Stimulated activated CD8-positive, alpha-beta memory T cell treated with anti-CD3 and anti-CD28 coated beads, Interleukin-12 subunit alpha, Interleukin-12 subunit beta, amount 100 ng/mL, for 4 hours (primary cell): ENCODE results near the gene OR6N2.

Experiments used
- DNase-seq: peaks from one replicate; pipeline ENCODE4 v3.0.0-alpha.2; 2020; ENCODE audit warnings: low read depth

Gene OR6N2, protein sequence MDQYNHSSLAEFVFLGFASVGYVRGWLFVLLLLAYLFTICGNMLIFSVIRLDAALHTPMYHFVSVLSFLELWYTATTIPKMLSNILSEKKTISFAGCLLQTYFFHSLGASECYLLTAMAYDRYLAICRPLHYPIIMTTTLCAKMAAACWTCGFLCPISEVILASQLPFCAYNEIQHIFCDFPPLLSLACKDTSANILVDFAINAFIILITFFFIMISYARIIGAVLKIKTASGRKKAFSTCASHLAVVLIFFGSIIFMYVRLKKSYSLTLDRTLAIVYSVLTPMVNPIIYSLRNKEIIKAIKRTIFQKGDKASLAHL

DNA sequence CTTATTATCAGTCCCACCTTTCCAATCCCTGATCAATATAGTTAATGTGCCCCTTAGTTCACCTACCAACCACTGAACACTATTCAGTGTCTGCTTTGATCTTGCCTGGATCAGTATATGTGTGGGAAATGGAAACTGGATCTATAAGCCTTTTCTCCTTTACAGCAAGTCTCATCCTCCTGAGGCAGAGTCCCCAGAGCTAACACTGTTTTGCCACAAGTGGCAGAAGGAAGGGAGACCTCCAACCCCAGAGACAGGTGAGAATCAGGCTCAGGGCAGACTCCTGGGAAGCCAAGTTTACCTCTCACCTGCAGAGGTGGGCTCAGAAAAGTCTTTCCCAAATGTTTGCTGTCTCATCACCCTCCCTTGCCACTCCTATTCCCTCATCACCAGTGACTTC is at the start of gene OR6N2:
Gene OR6N2 (minus strand): TSS at position 101 of the 400 bp plus-strand sequence. CDS start 3,569 bp downstream, outside the sequence.
- DNase-seq = no peak

DNA sequence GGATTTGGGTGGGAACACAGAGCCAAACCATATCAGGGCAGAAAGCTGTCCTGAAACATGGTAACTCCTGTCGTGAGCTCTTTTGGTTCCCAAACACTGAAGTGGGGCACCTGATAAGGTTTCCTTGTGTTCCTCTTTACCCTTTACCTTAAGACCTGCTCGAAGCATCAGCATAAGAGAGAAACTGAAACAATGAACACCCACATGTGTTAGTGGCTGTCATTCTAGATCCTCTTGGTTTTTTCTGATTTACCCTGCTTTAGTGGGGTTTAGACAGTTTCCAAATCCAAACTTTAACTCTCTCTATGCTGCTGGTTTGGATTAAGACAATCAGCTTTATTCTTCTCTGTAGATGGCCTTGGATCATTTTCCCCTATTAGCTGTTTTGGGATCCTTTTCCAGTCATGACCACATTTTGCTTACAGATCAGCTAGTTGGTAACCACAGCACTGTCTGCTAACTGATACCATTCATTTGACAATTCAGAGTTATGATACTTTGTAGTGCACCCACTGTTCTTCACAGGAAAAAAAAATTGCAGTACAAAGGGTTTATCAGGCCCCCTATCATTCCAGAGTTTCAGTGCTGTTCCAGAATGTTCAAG is 49.2 kb upstream of the OR6N2 start:
- DNase-seq = no peak

DNA sequence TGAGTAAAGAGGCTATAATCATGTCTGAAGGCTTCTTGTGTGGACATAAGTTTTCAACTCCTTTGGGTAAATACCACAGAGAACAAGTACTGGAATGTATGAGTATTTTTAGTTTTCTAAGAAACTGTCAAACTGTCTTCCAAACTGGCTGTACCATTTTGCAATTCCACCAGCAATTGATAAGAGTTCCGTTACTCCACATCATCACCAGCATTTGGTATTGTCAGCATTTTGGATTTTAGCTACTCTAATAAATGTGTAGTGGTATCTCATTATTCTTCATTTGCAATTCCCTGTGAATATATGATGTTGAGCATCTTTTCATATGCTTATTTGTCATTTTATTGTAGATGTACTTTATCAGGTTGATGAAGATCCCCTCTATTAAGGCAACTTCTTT is 40.7 kb upstream of the OR6N2 start:
- DNase-seq = no peak

DNA sequence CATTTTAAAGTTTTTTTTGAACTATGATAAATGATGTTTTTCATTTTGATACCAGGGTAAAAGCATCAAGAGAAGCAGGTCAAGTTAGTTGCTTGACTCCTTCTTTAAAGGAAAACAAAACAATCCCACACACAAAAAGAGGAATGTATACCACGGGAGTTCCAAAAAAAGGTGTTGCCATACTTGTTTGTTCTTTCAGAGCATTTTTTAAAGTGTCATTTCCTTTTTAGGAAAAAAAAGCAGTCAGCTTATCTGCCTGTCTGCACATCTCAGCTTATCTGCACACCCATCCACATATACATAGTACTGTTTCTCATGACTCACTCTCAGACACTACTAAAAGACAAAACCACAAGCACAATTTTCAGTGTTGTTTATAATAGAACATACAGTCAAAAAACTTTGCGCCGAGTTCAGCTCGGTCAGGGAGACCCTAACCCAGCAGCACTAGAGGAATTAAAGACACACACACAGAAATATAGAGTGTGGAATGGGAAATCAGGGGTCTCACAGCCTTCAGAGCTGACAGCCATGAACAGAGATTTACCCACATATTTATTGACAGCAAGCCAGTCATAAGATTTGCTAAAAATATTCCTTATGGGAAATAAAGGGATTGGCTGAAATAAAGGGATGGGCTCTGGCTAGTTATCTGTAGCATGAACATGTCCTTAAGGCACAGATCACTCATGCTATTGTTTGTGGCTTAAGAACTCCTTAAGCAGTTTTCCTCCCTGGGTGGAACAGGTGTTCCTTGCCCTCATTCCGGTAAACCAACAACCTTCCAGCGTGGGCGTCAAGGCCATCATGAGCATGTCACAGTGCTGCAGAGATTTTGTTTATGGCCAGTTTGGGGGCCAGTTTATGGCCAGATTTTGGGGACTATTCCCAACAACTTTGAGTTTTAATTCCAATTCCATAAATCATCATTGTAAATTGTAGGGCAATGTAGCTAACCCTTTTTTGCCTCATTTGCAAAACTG is 38.7 kb upstream of the OR6N2 start:
- DNase-seq = no peak

DNA sequence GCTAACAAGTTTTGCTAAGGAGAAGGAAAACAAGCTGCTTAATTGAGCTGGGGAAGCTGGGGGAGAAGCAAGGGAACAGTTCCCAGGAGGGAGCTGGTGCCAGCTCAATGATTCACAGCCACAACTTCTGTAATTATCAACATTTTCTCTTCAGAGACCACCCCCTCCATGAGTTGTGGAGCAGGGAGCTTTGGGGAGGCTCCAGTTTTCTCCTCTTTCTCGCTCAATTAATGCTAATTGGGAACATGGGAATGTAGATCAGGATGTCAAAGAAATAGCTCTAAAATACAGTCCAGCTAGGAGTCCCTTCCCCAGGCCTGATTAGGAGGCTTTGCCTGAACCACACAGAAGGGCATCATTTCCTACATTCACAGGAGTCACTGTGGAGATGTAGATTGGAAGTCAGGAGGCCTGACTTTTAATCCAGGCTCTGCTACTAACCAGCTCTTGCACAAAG is 38.0 kb upstream of the OR6N2 start:
- no peak for DNase-seq

DNA sequence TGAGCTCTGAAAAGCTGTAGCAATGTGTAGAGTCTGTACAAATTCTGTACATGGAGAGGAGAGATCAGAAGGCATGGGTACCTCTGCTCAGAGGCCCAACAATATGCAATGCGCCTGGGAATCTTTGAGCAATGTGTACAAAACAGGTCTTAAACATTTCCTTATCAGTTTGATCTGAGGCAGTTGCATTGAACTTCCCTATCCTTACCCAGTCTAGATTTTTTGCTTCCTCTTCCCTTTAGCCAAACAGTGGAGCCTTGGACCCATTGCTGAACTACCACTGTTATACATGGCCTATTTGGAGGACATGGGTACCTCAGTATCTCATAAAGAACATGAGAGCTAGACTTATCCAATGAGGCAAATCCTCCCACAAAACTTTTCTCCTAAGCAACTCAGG is 37.6 kb upstream of the OR6N2 start:
- no peak for DNase-seq

DNA sequence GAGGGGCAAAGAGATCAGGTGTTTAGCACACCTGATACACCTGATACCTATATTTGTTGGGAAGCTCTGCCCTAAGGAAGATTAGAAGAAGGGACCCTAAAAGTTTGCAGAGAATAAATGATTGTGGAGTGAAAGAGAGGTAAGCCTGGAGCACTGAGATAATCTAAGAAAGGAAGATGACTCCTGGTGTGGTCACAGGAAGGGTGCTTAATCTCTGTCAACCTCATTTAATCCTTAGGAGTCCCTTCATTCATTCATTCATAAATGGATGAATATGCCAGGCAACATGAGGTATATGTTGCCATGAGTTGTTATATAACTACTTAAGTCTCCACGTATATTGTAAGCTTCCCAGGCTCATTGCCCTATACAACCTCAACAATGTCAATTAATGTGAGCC is 34.0 kb upstream of the OR6N2 start:
- no peak for DNase-seq

DNA sequence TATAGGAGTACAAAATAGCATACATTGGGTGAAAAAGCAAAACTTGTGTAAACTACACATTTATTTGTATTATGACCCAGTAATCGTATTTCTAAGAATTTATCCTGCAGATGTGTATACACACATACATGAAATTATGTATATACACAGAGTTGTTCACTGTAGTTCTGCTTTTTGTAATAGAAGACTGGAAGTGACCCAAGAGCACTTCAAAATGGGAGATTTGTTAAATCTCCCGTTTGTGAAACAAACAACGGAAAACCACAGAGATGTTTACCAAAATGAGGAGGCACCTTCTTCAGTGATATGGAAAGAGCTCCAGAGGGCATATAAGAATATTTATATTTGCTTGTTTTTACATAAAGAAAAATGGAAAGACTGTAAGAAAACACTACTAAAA is 32.2 kb upstream of the OR6N2 start:
- no peak for DNase-seq

DNA sequence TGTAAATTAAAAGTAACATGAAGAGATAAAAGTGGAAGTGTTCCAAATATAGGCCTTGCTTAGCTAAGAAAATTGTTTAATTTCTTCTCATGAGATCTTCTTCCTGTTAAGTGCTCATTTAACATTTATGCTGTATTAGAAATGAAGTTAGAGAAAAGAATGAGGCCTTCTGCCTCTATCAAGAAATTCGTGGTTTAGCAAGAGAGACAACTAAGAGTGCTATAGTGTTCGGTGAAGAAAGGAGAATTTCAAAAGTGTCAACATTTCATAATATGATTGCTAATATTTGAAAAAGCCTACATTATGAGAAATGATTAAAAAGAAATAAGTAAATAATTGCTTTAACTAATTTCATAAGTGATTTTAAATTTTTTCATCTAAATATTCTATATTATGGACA is 31.3 kb upstream of the OR6N2 start:
- no peak for DNase-seq

DNA sequence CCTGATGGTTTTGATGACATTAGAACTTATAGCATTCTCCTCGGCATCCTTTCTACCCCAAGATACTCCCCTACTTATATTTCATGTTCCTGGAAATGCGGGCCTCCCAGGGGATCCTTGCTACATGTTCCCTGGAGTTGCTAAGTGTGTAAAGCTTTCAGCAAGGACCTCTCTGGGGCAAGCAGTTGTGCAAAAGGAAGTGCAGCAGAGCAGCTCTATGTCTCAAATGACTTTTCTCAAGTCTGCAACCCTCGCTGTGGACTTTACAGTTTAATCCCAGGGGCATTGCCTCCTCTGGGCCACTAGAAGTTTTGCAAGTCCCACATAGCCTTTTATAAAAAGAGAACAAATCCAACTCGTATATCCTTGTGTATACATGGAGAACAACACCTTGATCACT is 29.3 kb upstream of the OR6N2 start:
- no peak for DNase-seq

DNA sequence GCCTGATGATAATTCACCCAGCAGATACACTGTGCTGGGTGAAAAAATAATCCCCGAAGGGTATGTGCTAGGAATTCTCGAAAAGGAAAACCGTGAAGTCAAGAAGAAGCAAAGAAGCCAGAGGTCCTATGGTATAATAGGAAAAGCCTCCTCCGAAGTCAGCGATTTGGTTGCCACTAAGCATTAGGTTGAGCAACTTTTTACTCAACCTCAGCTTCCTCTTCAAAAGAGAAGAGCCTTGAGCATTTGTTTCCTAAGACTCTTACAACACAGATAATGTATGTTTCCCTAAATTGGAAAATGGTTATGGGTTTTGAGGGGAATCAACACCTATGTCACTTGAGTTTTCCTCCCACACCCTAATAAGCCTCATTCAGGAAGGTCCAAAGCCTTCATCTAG is 28.9 kb upstream of the OR6N2 start:
- DNase-seq = no peak

DNA sequence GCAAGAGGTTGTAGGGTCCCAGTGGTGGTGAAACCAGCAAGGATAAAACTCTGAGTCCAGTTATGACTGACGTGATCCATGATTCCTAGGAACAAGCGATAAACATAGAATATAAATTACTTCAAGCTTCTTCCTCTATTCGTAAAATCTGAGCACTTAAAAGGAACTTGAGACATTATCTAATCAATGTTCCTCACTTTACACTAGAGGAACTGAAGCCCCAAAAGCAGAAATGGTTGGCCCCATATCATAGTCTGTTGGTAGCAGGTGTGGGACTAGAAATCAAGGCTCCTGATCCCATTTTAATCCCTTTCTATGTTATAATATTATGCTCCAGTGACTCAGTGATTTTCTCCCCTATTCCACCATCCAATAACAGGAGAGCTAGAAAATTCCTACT is 28.3 kb upstream of the OR6N2 start:
- DNase-seq = no peak

DNA sequence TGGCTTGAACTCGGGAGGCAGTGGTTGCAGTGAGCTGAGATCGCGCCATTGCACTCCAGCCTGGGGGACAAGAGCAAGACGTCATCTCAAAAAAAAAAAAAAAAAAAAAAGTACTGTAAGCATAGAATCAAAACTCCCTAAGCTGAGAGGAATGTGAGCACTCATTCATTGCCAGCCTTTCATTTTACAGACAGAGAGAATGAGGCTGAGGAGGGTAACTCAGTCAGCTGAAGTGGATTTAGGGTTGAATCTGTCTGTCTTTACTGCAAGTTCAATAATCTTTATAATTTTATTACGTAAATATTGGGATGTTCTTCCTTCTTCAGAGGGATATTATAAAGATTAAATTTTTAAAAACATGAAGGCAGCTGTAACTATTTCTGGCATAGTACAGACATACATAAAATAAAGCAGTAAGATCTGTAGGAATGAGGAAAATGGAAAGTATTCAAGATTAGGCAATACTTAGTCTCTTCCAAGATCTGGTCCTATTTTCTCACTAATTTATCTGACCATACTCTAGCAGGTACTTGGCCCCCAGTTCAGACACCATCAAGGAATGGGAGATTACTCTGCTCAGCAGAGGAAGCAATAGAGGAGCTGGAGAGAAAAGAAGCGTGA is 26.0 kb upstream of the OR6N2 start:
- no peak for DNase-seq

DNA sequence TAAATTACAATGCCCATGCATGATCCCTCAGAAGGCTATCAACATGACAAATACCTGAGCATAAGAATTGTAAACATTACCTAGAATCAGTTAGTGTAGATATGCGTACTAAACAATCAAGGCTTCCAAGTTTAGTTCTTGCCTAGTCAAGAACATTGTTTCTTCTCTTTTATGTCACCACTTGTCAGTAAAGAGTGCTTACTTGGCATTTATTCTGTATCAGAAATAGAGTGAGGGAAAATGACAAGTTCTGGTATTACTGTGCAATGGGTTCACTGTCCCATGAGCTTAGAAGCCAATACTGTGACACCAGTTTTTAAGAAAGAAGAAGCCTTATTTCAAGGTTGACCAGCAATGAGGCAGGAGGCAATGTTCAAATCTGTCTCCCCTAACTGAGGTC is 22.7 kb upstream of the OR6N2 start:
- DNase-seq = no peak

DNA sequence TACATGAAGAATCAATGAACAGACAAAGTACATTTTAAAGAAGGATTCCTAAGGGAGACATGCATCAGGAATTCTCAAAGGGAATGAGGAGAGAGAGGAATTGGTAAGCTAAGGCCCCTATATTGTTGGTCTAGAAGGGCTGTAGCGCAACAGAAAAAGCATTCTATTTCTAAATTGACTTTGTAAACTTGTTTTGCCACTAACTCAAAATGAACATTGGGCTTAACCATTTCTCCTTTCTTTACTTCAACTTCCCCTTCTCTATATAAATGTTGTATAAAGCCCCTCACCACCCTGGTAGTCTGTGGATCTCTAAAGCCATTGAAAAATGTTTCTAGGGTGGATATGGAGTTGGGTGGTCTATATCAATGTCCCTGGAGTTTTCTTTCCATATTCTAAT is 20.4 kb upstream of the OR6N2 start:
- DNase-seq = no peak

DNA sequence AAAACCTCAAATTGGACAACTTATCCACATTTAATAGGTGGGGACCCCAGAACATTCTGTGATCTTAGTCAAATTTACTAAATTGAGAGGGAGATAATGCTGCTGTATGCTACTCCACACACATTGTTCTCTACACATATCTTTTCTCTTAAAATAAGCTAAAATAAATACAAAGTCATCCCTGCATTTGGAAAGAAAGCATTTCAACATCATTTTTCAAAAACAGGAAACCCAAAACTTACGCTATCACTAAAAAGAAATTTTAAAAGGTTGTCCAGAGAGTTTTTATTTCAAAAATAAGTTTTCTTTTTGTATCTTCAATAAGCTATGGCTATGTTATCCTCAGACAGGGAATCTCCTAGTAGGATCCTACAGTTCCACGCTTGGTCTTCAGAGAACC is 19.5 kb upstream of the OR6N2 start:
- no peak for DNase-seq

DNA sequence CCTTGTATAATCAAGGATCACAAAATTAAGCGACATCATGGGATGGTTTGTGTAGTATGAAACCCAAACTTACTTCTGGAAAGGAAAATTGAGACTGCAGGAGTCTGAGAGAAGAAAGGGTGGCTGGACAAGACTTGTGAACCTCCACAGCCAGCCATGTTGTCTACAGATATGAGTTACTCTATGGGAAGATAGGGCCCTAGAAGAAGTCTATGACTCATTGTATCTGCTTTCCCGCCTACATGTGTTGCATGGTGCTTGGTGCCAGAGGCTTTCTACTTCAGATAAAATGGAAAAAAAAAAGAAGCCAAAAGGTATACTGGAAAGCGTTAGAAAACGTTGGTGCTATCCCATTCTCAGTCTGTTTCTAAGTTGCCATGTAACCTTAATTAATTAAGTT is 18.7 kb upstream of the OR6N2 start:
- DNase-seq = no peak

DNA sequence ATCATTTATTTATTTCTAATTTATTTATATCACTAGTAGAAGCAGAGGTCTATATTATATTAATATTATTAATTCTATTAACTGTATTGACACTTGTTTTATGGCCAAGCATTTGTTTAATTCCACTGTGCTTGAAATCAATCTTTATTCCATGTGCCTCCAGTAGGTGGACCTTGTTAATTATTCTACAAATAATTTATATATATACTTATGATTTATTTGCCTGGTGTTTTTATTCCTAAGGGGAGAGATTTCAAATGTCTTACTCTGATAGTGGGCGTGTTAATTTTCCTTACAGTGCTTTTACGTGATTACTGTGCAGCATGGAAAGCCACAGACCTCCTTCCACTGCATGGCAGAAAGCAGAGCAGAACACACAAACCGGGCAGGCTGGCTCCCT is 17.5 kb upstream of the OR6N2 start:
- no peak for DNase-seq

DNA sequence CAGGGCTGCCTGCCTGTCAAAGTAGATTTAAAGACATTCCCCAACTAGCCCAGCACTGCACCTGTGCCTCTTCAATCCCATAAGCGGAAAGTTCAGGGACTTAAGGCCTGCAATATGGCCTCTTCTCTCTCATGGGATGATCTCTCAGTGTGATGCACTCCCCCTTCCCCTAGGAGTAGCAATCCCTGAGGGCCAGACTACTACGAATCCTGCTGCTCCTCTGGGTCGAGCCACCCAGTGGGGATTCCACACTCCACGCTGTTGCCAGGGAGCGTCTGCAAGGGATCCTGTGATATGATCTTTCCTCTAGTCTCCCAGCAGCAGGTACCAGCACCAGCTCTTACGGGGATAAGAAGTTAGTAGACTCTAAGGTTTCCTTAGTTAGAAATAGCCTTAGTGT is 13.2 kb upstream of the OR6N2 start:
- DNase-seq = no peak

DNA sequence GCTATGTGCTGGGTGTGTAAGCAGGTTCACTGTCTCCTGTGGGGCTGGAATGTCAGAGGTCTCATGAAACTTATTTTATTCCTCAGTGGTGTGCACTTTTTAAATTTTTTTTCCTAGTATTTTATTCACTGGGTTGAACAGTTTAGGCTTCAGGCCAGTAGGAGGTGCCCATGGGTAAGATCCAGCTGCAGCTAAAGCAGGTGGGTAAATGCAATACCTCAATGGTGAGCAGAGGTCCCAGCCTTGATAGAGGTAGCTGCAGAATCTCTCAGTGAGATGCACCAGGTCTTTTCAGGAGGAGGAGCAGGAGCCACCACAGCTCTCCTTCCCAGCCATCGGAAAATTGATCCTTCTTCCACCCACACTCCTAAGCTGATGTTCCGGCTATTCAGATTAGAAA is 12.6 kb upstream of the OR6N2 start:
- no peak for DNase-seq

DNA sequence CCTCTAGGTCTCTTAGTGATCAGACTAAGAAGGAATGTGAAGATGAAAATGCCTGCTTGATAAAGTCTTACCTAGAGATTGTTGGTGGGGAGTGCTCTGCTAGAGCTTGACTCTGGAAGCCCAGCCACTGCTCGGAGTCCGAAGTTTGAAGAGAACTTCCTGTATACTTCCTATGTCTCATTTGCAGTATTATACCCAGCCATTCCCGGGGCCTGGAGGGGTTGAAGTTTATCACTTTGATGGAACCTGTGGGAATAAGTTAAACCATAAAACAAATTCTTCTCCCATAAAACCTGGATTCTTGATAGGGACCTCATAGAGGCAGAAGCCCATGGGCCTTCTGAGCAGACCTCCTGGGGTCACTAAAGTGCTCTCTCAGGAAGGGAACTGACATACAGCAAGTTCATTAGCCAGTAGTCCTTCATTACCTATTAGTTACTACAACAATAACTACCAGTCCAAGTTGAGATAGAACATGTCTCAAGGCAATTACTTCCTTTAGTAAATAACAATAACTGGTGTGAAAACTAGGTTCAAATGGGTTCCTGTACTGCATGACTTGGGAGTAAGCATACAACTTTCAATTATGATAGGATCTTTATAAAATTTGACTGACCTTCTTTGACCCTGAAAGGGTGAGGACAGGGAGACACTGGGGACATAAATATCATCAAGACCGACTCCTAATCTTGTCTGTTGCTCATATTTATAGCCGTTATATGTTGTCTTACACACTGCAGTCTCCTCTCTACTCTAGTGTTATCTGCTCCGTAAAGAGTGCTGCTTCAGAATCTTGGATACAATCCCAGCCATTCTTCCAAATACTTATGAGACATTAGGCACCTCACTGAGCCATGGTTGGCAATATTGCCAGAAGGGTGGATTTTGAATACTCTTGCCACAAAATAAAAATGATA is 8.8 kb downstream of the OR6N2 start, which contains the start of gene OR6N1:
Gene OR6N1 (minus strand): TSS at position 246 of the 917 bp plus-strand sequence. CDS start 5,513 bp downstream, outside the sequence.
- no peak for DNase-seq
